Suppressor macrophage treated with lipopolysaccharide for 1 hour (primary cell): Measurements from ENCODE around the gene C5orf34.
"Not testable (repeated sequence)": the region's sequence is repeated elsewhere in the genome, so short reads cannot be mapped to it uniquely, and the experiment has no call there.

ENCODE experiments used
- DNase-seq, 3 donors: peaks; one replicate each; pipeline ENCODE4 v3.0.0-alpha.2; 2020 to 2022

C5orf34 gene

GRCh38 chr5:43514816-43515677 is at the start of gene C5orf34:
Gene C5orf34, minus strand, starts transcription at chr5:43515148. Its CDS starts 5,809 bp downstream, at chr5:43509339.
- DNase-seq: peak; percentile 99

- DNase-seq: no peak
Observed at GRCh38 chr5:43564289-43564850, 49.4 kb upstream of the C5orf34 start.

- no peak for DNase-seq
Observed at GRCh38 chr5:43563321-43563720, 48.4 kb upstream of the C5orf34 start.

GRCh38 chr5:43561356-43561755 is 46.4 kb upstream of the C5orf34 start:
- no peak for DNase-seq

GRCh38 chr5:43560128-43560527 is 45.2 kb upstream of the C5orf34 start:
- DNase-seq: no peak

GRCh38 chr5:43556857-43557542 is 42.1 kb upstream of the C5orf34 start, which contains the start of gene PAIP1:
Gene PAIP1, minus strand, starts transcription at chr5:43557077. Its CDS starts 231 bp downstream, at chr5:43556846.
- DNase-seq: peak; percentile 84 to 95 (median 90)

GRCh38 chr5:43556607-43556856 is 41.6 kb upstream of the C5orf34 start:
- not testable (repeated sequence) for DNase-seq

- DNase-seq: peak; percentile 56 to 76 (median 58)
Observed at GRCh38 chr5:43555895-43556606, 41.1 kb upstream of the C5orf34 start.

GRCh38 chr5:43554497-43554896 is 39.5 kb upstream of the C5orf34 start:
- DNase-seq: no peak

GRCh38 chr5:43553381-43553780 is 38.4 kb upstream of the C5orf34 start:
- DNase-seq: peak in 2 of 3 donors; percentile 9 to 20

GRCh38 chr5:43551731-43552130 is 36.8 kb upstream of the C5orf34 start:
- no peak for DNase-seq

GRCh38 chr5:43549272-43549671 is 34.3 kb upstream of the C5orf34 start:
- DNase-seq: not testable (repeated sequence)

- no peak for DNase-seq
Observed at GRCh38 chr5:43548358-43548757, 33.4 kb upstream of the C5orf34 start.

GRCh38 chr5:43547532-43547931 is 32.6 kb upstream of the C5orf34 start:
- DNase-seq: no peak

- DNase-seq: no peak
Observed at GRCh38 chr5:43543434-43543833, 28.5 kb upstream of the C5orf34 start.

GRCh38 chr5:43540746-43541145 is 25.8 kb upstream of the C5orf34 start:
- no peak for DNase-seq

- DNase-seq: no peak
Observed at GRCh38 chr5:43536972-43537371, 22.0 kb upstream of the C5orf34 start.

GRCh38 chr5:43533646-43534045 is 18.7 kb upstream of the C5orf34 start:
- no peak for DNase-seq

GRCh38 chr5:43530648-43531047 is 15.7 kb upstream of the C5orf34 start:
- no peak for DNase-seq

- no peak for DNase-seq
Observed at GRCh38 chr5:43523662-43524072, 8.7 kb upstream of the C5orf34 start.

GRCh38 chr5:43520615-43521014 is 5.7 kb upstream of the C5orf34 start:
- no peak for DNase-seq

- peak in 2 of 3 donors; percentile 4 to 19 for DNase-seq
Observed at GRCh38 chr5:43515678-43516048, 715 bp upstream of the C5orf34 start.

- peak; percentile 32 to 45 (median 36) for DNase-seq
Observed at GRCh38 chr5:43514471-43514815, 505 bp downstream of the C5orf34 start.
